Measurements from ENCODE around the gene SHC4.

- TF ChIP-seq, protein P1, sequence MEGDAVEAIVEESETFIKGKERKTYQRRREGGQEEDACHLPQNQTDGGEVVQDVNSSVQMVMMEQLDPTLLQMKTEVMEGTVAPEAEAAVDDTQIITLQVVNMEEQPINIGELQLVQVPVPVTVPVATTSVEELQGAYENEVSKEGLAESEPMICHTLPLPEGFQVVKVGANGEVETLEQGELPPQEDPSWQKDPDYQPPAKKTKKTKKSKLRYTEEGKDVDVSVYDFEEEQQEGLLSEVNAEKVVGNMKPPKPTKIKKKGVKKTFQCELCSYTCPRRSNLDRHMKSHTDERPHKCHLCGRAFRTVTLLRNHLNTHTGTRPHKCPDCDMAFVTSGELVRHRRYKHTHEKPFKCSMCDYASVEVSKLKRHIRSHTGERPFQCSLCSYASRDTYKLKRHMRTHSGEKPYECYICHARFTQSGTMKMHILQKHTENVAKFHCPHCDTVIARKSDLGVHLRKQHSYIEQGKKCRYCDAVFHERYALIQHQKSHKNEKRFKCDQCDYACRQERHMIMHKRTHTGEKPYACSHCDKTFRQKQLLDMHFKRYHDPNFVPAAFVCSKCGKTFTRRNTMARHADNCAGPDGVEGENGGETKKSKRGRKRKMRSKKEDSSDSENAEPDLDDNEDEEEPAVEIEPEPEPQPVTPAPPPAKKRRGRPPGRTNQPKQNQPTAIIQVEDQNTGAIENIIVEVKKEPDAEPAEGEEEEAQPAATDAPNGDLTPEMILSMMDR (IDR thresholded peaks at IDR 0.05; ENCODE audit: control extremely low read depth in 1 of 3, insufficient read depth in 1 of 3, low read depth in 1 of 3, low read length in 3 of 3): no peak
- TF ChIP-seq EP300 (IDR thresholded peaks at IDR 0.05; ENCODE audit: borderline replicate concordance in 1 of 2, low read depth in 2 of 2, low read length in 2 of 2): no peak
- no peak for TF ChIP-seq TEAD4 (IDR thresholded peaks at IDR 0.05; ENCODE audit: low read depth, low read length)
Observed at GRCh38 chr15:48955370-48955769, 8.3 kb downstream of the SHC4 start.
